ENCODE measurements around the gene POP4.

GRCh38 chr19:29596885-29597525 is 9.1 kb upstream of the POP4 start:
- TF ChIP-seq, protein P1, sequence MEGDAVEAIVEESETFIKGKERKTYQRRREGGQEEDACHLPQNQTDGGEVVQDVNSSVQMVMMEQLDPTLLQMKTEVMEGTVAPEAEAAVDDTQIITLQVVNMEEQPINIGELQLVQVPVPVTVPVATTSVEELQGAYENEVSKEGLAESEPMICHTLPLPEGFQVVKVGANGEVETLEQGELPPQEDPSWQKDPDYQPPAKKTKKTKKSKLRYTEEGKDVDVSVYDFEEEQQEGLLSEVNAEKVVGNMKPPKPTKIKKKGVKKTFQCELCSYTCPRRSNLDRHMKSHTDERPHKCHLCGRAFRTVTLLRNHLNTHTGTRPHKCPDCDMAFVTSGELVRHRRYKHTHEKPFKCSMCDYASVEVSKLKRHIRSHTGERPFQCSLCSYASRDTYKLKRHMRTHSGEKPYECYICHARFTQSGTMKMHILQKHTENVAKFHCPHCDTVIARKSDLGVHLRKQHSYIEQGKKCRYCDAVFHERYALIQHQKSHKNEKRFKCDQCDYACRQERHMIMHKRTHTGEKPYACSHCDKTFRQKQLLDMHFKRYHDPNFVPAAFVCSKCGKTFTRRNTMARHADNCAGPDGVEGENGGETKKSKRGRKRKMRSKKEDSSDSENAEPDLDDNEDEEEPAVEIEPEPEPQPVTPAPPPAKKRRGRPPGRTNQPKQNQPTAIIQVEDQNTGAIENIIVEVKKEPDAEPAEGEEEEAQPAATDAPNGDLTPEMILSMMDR (IDR thresholded peaks at IDR 0.05): no peak
- no peak for TF ChIP-seq POLR2A (IDR thresholded peaks at IDR 0.05)
